T-helper 22 cell (primary cell): ENCODE measurements around the gene DNAJB5.
"Not testable (repeated sequence)": the region's sequence is repeated elsewhere in the genome, so short reads cannot be mapped to it uniquely, and the experiment has no call there.

Experiments used
- DNase-seq: peaks from one replicate; pipeline ENCODE4 v3.0.0-alpha.2; 2020; ENCODE audit warnings: low read depth

Gene DNAJB5

GRCh38 chr9:34989003-34989945, at the start of gene DNAJB5:
TSS of gene DNAJB5 (plus strand) at chr9:34989745. CDS start at chr9:34990631, 886 bp downstream.
- peak; percentile 96 for DNase-seq

- not testable (repeated sequence) for DNase-seq
These were observed 49.6 kb upstream of the DNAJB5 start for GRCh38 chr9:34939989-34940388.

- DNase-seq: no peak
These were observed 41.1 kb upstream of the DNAJB5 start for GRCh38 chr9:34948451-34948850.

- DNase-seq: no peak
These were observed 35.3 kb upstream of the DNAJB5 start for GRCh38 chr9:34954225-34954624.

- not testable (repeated sequence) for DNase-seq
These were observed 33.5 kb upstream of the DNAJB5 start for GRCh38 chr9:34956066-34956465.

- DNase-seq: no peak
These were observed 32.9 kb upstream of the DNAJB5 start for GRCh38 chr9:34956648-34957047.

- DNase-seq: no peak
These were observed 31.8 kb upstream of the DNAJB5 start, which contains the start of gene PHF24 for GRCh38 chr9:34957492-34958410. TSS of gene PHF24 (plus strand) at chr9:34958285. CDS start at chr9:34971299, 13,014 bp downstream.

GRCh38 chr9:34958411-34958982, 31.0 kb upstream of the DNAJB5 start:
- no peak for DNase-seq

GRCh38 chr9:34959461-34959860, 30.1 kb upstream of the DNAJB5 start:
- no peak for DNase-seq

GRCh38 chr9:34961574-34962490, 27.7 kb upstream of the DNAJB5 start:
- no peak for DNase-seq

GRCh38 chr9:34962546-34962945, 27.0 kb upstream of the DNAJB5 start:
- no peak for DNase-seq

GRCh38 chr9:34963552-34963951, 26.0 kb upstream of the DNAJB5 start:
- DNase-seq: no peak

- DNase-seq: no peak
These were observed 25.1 kb upstream of the DNAJB5 start for GRCh38 chr9:34964458-34964857.

GRCh38 chr9:34971146-34971811, 18.3 kb upstream of the DNAJB5 start:
- DNase-seq: no peak

- no peak for DNase-seq
These were observed 14.9 kb upstream of the DNAJB5 start for GRCh38 chr9:34974664-34975063.

GRCh38 chr9:34976441-34976840, 13.1 kb upstream of the DNAJB5 start:
- DNase-seq: no peak

- no peak for DNase-seq
These were observed 12.6 kb upstream of the DNAJB5 start for GRCh38 chr9:34976992-34977391.

GRCh38 chr9:34980181-34980761, 9.3 kb upstream of the DNAJB5 start:
- no peak for DNase-seq

GRCh38 chr9:34982361-34982760, 7.2 kb upstream of the DNAJB5 start:
- DNase-seq: no peak

GRCh38 chr9:34983209-34983608, 6.3 kb upstream of the DNAJB5 start:
- no peak for DNase-seq
